ENCODE results near the gene CYB5R4. TPM values are rescaled to one million over a fixed set of nuclear protein-coding genes. Genes with fewer than 3 reads are reported as not detected.

Gene CYB5R4
- total and polyA plus RNA-seq, 2 of the 13 experiments (the other 11 are each of a cell fraction or from before 2014, with no cell fraction given), result 5.3 to 26.1 TPM

- TF ChIP-seq TCF7L2 (IDR thresholded peaks at IDR 0.05; ENCODE audit: low read depth, low read length) (no peak), ZNF530 (CRISPR knock-in tag; IDR thresholded peaks at IDR 0.05; ENCODE audit: low read depth) (no peak)
Measured at GRCh38 chr6:83978324-83978734, 118.8 kb downstream of the CYB5R4 start (continued).

GRCh38 chr6:83978997-83979396 lies 119.5 kb downstream of the CYB5R4 start:
- CTCF ChIA-PET (ENCODE audit: low intra/inter-chr PET ratio, low total read pairs), result no interaction called here
- no peak for TF ChIP-seq ZNF12 (CRISPR knock-in tag; IDR thresholded peaks at IDR 0.05)
- no peak for TF ChIP-seq FOXA3 (CRISPR knock-in tag; IDR thresholded peaks at IDR 0.05)
- no peak for TF ChIP-seq ZFP90 (CRISPR knock-in tag; IDR thresholded peaks at IDR 0.05; ENCODE audit: borderline replicate concordance)
- TF ChIP-seq XRCC5 (optimal IDR thresholded peaks at IDR 0.05; ENCODE audit: low read length), result no peak
- TF ChIP-seq ZBTB40 (IDR thresholded peaks at IDR 0.05), result no peak
- no peak for TF ChIP-seq ZBTB40 (CRISPR knock-in tag; IDR thresholded peaks at IDR 0.05)
- TF ChIP-seq ZNF331 (CRISPR knock-in tag; IDR thresholded peaks at IDR 0.05), result no peak
- TF ChIP-seq SOX5 (CRISPR knock-in tag; IDR thresholded peaks at IDR 0.05; ENCODE audit: borderline replicate concordance), result no peak
- TF ChIP-seq ZNF549 (CRISPR knock-in tag; IDR thresholded peaks at IDR 0.05), result no peak
- no peak for TF ChIP-seq ZNF510 (CRISPR knock-in tag; IDR thresholded peaks at IDR 0.05; ENCODE audit: low read depth)
- no peak for TF ChIP-seq ZNF652 (CRISPR knock-in tag; IDR thresholded peaks at IDR 0.05; ENCODE audit: borderline replicate concordance, low read depth)
- TF ChIP-seq SRSF1 (optimal IDR thresholded peaks at IDR 0.05; ENCODE audit: low read depth, low read length), result no peak
- TF ChIP-seq STAG1 (CRISPR knock-in tag; IDR thresholded peaks at IDR 0.05), result no peak
- TF ChIP-seq MTF2 (CRISPR knock-in tag; IDR thresholded peaks at IDR 0.05; ENCODE audit: borderline replicate concordance), result no peak
- TF ChIP-seq MBD4 (IDR thresholded peaks at IDR 0.05; ENCODE audit: borderline replicate concordance, low read length), result no peak

More at GRCh38 chr6:83978997-83979396, 119.5 kb downstream of the CYB5R4 start:
- Histone ChIP-seq H3K4me2 (ENCODE audit: low read depth, low read length) (no peak overlapping the region), H3K4me3 (replicated peaks in 1 of 3; ENCODE audit: insufficient read depth in 1 of 3, low read depth in 2 of 3, low read length in 3 of 3) (no peak overlapping the region), H3K36me3 (replicated peaks in 1 of 2; ENCODE audit: control insufficient read depth in 1 of 2, insufficient read depth in 2 of 2, low read length in 2 of 2) (no peaks in the 10 kb centered on the region), H4K20me1 (ENCODE audit: insufficient read depth, low read length) (no peaks in the 10 kb centered on the region), H3K27me3 (ENCODE audit: control insufficient read depth in 1 of 2, insufficient read depth in 2 of 2, low read length in 2 of 2) (no peaks in the 10 kb centered on the region), H3K9ac (ENCODE audit: insufficient read depth, low read depth, low read length) (no peak overlapping the region), H3K27ac (ENCODE audit: extremely low read length, insufficient read depth, low read length) (no peak overlapping the region), H3K9me3 (ENCODE audit: low read length) (0 out of 2 replicates have a peak, but pooled peaks cover 5% of the 10 kb centered on the region), H2AFZ (ENCODE audit: low read length) (no peak overlapping the region), H3K4me1 (ENCODE audit: insufficient read depth, low read length) (no peaks in the 10 kb centered on the region), H3K79me2 (ENCODE audit: insufficient read depth, low read length) (no peaks in the 10 kb centered on the region)
- 20% methylated on average over 3 of the region's 3 CpGs for WGBS (ENCODE audit: low lambda C conversion rate)
- in situ Hi-C loops (cut with HindIII; ENCODE audit: extremely low pct_ligation_motif_present, low pct_unique_long_range_greater_than_20kb) (no loop called here), intact Hi-C loops (cut with micrococcal nuclease; ENCODE audit: unreplicated experiment) (no loop called here)
- no peak for ATAC-seq
- no TSS peak for BruUV-seq (replicated peaks)
- no peak for DNase-seq (ENCODE audit: low spot score)
- POLR2A ChIA-PET, result no interaction called here
- no peak for FAIRE-seq

All from HepG2 (cell line).